GM21447 (cell line): Measurements from ENCODE around the gene SUGCT.
"Not testable (repeated sequence)": the region's sequence is repeated elsewhere in the genome, so short reads cannot be mapped to it uniquely, and the experiment has no call there.

ENCODE experiments used
- ATAC-seq: cut with Tn5 transposase; IDR thresholded peaks from one replicate; pipeline ENCODE4 v1.9.1; 2021; ENCODE audit not compliant: unreplicated experiment

Gene SUGCT

DNA sequence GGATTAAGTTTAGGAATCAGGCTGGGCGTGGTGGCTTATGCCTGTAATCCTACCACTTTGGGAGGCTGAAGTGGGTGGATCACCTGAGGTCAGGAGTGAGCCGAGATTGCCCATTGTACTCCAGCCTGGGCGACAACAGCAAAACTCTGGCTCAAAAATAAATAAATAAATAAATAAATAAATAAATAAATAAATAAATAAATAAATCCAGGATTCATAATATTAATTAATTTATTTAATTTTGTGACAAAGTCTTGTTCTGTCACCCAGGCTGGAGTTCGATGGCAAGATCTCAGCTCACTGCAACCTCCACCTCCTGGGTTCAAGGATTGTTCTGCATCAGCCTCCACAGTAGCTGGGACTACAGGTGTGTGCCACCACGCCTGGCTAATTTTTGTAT is 4.2 kb downstream of the SUGCT start:
- no peak for ATAC-seq

DNA sequence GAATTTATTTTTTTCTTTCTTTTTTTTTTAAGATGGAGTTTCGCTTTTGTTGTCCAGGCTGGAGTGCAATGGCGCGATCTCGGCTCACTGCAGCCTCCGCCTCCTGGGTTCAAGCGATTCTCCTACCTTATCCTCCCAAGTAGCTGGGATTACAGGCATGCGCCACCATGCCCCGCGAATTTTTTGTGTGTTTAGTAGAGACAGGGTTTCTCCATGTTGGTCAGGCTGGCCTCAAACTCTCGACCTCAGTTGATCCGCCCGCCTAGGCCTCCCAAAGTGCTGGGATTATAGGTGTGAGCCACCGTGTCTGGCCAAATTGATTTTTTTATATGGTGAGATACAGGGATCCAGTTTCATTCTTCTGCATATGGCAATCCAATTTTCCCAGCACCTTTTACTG is 5.1 kb downstream of the SUGCT start:
- not testable (repeated sequence) for ATAC-seq

DNA sequence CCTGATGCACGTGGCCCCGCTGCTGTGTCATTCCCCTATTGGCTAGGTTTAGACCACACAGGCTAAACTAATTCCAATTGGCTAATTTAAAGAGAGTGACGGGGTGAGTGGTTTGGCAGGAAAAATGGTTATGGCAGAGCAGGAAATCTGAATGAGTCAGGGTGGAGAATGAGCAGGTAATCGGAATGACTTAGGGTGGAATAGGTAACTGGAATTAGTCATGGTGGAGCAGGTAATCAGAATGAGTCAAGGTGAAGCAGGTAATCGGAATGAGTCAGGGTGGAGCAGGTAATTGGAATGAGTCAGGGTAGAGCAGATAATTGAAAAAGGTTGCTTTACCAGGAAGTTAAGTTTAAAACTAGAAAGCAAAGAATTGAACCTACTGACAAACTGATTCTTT is 7.1 kb downstream of the SUGCT start:
- ATAC-seq = not testable (repeated sequence)

DNA sequence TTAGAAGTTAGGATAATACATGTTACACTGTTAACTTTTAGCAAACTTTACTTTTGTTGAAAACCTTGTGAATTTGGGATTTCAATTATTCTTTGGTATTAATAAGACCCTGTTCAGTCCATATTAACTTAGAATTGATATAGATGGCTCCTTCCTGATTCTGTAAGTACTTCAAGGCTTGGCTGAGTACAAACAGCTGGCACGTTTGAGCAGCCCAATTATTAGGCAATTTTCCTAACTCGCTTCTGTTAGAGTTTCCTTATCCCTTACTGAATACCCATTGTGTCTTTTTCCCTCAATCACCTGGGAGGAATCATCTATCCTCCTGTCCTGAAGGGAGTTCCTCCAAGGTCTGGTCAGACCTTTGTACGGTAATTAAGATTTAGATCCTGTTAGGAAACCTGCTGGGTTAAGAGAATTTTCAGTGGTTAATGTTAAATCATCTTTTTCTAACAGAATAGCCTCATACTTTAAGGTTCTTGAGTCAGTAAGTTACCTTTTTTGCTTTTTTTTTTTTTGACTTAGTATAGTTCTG is 10.9 kb downstream of the SUGCT start:
- ATAC-seq = not testable (repeated sequence)

DNA sequence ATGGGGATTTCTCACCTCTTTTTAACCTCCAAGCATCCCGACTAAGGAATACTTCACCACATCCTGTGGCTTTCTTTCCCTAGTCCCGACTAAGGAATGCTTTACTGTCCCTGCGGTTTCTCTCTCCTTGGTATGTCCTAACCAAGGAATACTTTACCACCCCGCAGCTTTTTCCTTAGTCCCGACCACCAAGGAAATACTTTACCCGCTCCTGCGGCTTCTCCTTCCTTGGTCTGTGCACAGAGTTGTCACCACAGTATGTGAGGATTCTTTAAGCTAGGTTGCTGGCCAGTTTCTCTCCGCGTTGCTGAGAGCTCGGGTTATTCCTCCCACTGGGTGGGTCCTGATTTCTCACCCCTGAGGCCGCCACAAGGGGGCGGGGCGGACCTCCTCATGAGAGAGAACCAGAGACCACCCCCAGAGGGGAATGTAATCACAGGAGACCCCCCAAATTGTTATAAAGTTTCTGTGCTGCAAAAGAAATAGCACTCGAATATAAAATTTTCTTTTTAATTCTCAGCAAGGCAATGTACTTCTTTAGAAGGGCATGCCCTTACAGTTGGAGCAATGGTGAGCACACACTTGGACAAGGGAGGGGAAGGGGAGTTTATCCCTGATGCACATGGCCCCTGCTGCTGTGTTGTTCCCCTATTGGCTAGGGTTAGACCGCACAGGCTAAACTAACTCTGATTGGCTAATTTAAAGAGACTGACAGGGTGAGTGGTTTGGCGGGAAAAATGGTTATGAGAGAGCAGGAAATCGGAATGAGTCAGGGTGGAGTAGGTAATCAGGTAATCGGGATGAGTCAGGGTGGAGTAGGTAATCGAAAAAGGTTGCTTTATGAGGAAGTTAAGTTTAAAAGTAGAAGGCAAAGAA is 12.8 kb downstream of the SUGCT start:
- ATAC-seq = no peak

DNA sequence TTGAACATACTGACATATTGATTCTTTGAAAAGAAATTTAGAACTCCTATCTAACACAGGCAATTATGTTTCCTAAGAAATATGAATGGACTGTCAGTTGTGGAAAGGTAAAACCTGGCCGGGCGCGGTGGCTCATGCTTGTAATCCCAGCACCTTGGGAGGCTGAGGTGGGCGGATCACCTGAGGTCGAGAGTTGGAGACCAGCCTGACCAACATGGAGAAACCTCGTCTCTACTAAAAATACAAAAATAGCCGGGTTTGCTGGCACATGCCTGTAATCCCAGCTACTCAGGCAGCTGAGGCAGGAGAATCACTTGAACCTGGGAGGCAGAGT is 13.4 kb downstream of the SUGCT start:
- not testable (repeated sequence) for ATAC-seq

DNA sequence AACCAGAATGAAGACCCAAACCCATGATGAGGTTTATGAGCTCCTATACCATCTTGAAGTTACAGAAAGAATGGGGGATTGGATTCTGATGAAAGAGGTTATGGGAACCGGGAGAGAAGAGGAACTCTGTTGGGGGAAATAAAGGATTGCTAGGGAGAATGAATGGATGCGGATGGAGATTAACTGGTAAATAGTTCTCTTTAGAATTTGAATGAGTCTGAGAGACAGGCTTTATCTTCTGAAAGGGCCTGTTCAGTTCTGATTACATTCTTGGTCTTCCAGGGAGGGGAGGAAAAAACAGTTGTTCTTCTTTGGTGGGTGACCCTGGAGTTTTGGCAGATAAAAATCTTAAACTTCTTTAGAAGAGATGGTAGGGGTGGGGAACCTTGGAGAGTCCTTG is 13.9 kb downstream of the SUGCT start:
- no peak for ATAC-seq

DNA sequence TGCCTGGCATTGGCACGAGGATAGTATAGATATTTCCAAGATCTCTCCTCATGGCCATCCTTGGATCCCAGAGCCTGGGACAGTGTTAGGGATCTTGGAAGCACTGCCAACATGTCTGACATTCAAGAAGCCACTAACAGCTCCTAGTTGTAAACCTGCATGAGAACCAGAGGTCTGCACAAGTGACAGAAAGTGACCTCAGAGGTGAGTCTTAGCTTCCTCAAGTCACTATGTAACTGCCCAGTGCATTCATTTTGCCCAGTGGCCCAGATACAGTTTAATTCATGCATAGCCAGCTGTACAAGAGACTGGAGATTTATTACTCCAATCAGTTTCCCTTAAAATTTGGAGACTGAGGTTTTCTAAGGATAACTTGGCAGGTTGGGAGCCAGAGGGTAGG is 16.7 kb downstream of the SUGCT start:
- ATAC-seq = no peak

DNA sequence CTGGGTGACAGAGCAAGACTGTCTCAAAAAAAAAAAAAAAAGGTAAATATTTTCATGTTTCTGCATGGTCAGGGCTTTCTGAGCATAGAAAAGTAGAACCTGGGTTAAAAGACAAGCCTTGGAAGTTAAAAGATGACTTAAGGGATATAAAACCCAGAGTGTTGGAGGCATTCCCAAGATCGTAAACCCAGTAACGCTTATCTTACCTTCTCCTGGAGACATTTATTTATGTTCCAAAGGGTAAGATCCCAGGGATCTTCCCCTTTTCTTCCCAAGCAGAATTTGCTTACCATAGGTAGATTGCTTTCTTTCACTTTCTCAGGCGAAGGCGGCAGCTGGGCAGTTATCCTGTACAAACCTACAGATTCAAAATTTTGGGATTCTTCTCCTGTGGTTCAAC is 22.2 kb downstream of the SUGCT start:
- no peak for ATAC-seq

DNA sequence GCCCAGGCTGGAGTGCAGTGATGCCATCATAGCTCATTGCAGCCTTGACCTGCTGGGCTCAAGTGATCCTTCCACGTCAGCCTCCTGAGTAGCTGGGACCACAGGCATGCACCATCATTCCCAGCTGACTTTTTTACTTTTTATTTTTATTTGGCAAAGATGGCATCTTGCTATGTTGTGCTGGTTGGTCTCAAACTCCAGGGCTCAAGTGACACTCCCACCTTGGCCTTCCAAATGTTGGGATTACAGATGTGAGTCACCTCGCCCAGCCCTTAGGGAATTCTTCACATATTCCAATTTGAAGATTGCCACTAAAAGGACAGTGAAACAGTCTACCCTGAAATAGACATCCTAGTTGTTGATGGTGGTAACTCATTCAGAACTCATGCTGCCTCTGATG is 27.7 kb downstream of the SUGCT start:
- ATAC-seq = no peak

DNA sequence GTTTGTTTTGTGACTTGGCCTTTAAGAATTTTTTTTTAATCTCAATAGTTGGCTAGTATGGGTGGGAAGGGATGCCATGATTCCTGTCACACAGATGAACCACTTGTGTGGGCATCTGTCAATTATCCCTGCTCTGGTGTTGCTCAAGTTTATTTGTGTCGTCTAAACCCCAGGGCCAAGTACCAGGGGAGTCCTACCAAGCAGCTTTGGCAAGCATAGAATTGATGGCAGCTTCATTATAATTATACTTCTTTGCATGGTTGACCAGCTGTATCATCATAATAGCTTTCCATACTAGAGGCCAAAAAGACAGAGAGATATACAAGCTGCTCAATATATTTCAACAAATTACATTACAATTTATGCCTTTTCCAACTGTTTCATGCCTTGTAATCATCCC is 30.4 kb downstream of the SUGCT start:
- no peak for ATAC-seq

DNA sequence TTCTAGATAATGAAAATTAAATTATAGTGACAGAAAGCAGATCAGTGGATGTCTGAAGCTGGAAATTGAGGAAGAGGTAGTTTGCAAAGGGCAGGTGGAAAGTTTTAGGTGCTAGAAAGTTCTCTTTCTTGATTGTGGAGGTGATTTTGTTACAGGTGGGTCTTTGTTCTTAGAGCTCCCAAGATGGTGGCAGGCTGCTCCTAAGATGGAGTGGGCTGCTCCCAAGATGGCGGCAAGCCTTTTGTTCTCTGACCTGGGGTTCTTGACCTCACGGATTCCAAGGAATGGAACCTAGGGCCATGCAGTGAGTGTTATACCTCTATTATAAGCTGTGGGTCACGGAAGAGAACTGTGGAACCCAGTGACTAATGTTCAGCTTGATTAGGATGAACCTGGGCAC is 32.5 kb downstream of the SUGCT start:
- ATAC-seq = no peak

DNA sequence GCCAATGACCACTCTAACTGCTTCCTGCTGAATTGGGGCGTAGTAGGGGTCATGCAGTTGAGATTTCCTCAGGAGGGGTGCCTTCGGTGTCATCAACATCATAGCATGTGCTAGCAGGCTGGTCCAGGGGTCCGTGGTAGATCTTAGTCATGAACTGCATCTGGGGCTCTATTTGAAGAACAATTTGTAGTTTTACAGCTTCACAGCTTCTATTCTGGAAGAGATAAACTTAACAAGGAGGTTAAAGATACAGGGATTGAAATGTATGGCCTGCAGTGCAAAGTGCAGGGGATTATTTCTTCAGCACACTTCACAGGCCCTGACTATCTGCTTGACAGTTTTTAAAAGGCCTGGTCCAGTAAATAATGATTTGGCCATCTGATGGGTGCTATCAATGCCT is 33.5 kb downstream of the SUGCT start:
- not testable (repeated sequence) for ATAC-seq

DNA sequence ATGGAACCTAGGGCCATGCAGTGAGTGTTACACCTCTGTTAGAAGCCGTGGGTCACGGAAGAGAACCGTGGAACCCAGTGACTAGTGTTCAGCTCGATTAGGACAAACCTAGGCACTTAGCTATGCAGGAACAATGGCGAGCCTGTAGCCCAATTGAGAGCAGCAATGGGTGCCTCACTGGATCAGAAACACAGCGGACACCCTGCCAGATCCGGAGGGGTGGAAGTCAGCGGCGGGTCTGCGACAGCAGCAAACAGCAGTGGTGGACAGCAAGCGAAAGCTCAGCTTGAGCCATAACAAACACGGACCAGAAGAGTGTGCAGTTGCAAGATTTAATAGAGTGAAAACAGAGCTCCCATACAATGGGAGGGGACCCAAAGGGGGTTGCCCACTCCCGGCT is 38.3 kb downstream of the SUGCT start:
- not testable (repeated sequence) for ATAC-seq

DNA sequence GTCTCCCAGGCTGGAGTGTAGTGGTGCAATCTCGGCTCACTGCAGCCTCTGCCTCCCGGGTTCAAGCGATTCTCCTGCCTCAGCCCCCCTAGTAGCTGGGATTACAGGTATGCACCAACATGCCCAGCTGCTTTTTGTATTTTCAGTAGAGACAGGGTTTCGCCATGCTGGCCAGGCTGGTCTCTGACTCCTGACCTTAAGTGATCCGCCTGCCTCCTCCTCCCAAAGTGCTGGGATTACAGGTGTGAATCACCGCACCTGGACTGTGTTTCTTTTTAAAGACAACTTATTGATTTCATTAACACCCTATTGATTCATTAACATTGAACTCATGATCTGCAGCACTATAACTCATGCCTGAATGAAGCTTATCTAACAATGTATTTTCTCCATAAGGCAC is 40.5 kb downstream of the SUGCT start:
- ATAC-seq = not testable (repeated sequence)

DNA sequence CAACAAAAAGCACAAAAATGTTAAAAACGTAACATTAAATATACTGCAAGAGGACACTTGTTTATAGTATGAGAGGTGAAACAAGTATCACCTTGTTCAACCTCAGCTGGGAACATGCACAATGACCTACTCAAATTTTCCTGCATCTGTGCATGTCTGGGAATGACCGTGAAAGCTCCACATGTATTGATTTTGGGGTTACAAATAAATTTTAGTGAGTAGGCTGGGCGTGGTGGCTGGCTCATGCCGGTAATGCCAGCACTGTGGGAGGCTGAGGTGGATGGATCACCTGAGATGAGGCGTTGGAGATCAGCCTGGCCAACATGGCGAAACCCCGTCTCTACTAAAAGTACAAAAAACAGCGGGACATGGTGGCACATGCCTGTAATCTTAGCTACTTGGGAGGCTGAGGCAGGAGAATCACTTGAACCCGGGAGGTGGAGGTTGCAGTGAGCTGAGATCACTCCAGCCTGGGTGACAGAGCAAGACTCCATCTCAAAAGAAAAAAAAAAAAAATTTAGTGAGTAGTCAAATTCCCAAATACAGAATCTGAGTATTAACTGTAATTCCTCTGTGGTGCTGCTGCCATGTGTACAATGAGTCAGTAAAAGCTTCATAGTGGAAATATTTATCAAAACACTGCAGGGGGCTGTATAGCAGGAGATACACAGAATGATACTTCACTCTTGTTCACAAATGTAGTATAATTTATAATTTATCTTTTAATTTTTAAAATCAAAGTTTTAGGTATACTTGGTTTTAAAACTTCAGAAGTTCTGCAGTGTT is 41.1 kb downstream of the SUGCT start:
- ATAC-seq = no peak

DNA sequence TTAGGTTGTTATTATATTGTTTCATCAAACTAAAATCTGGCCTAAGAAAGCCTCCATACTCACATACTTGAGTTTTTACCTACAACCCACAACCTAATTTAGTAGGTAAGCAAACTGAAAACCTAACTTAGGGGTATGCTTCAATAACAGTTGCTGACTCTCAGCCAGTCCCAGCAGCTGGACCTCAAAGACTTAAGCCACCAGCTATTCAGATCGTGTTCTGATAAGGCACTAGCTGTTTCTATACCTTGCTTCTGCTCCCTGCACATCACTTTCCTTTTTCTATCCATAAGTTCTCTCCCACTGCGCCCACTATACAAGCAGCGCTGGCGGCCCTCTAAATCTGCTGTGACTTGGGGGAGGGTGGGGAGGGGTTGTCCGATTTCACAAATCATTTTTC is 42.3 kb downstream of the SUGCT start:
- ATAC-seq = no peak

DNA sequence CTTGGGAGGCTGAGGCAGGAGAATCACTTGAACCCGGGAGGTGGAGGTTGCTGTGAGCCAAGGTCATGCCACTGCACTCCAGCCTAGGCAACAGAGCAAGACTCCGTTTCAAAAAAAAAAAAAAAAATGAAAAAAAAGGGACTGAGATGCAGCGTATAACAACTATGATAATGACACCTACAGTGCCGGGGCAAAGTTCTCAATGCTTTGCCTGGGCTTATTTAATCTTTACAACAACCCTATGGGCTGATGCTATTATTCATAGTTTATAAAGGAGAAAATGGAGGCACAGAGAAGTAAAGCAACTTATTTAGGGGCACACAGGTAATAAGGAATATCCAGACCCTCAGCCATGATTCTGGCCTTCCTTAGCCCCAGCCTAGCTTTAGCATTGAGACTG is 47.6 kb downstream of the SUGCT start:
- ATAC-seq = no peak

DNA sequence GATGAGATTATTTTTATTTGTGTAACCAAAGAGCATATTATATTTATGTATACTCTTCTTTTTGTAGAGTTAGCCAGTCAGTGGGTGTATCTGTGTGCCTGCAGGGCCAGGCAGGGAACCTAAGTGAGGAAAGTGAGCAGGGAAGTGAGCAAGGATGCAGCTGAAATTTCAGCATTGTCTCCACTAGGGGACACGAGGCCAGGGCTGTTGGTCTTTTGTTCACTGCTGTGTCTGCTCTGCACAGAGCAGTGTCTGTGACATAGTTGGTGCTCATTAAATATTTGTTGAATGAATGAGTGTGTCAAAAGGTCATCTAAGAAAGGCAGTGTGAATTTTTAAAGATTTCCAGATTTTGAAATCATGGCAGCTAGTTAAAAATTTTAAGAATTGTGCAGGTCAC is 51.8 kb downstream of the SUGCT start:
- no peak for ATAC-seq

DNA sequence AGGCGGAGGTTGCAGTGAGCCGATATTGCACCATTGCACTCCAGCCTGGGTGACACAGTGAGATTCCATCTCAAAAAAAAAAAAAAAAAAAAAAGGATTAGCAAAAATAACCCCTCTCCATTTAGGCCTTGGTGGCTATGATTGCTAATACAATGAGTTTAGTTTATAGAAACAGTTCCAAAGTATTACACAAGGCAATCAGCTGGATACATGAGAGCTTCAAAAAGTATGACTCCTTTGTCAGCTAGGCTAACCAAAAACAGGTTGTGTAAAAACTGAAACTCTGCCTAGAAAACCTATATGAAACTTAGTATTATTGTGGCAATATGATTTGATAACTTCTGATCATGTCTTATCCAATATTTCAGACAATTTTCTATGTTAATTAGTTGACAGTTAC is 57.2 kb downstream of the SUGCT start:
- no peak for ATAC-seq

DNA sequence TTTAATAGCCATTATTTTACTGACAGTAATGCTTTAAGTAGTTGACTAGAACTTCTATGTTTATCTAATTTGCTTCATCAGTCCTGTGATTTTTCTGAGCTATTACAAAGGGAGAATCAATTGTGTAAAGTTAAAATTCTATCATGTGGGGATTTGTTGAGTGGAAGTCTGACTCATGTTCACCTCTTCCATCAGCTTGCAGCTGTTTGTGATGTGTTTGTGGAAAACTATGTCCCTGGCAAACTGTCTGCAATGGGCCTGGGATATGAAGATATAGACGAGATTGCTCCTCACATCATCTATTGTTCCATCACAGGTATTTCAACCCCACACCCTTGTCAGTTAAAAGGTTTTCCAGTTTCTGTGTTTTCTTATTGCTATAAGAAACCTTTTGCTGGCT is 59.9 kb downstream of the SUGCT start:
- ATAC-seq = no peak

DNA sequence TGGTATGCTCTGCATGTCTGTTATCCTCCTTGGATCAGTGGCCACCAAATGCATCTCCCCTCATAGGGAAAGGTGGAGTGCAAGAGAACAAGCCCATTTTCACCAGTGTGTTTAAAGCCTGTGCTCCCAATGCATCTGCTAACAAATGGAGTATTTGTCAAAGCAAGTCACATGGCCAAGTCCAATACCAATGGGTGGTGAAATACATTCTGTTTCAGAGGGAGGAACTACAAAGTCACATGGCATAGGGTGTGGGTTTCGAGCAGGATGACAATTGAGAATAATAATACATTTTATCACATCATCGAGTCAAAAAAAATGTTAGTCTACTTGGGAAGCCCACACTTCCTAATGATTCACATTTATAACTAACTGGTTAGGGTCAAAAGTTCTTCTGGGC is 62.7 kb downstream of the SUGCT start:
- no peak for ATAC-seq
